HEK293T (cell line): Measurements from ENCODE around the gene ING4.

Experiments
- CTCF ChIA-PET: fragments of 350-600 bp; formaldehyde crosslinking; extraction: SDS; loops from one replicate; lab custom pipeline; 2021; ENCODE audit warnings: antibody characterized with exemption, inconsistent platforms; lab: Yijun Ruan, JAX
- POLR2A ChIA-PET: fragments of 350-600 bp; formaldehyde crosslinking; extraction: SDS; loops from one replicate; lab custom pipeline; 2020; ENCODE audit warnings: antibody characterized with exemption, inconsistent platforms; lab: Yijun Ruan, JAX
- DNase-seq: peaks from one replicate; pipeline ENCODE4 v3.0.0; 2012; ENCODE audit warnings: mixed read lengths; ENCODE audit errors: extremely low spot score
- ARNT ChIP-seq: fragments of 450-650 bp; IDR thresholded peaks from 2 replicates; pipeline ENCODE4 v1.6.1; 2017; ENCODE audit warnings: mild to moderate bottlenecking
- BHLHE40 ChIP-seq: fragments of 450-650 bp; IDR thresholded peaks from 2 replicates; pipeline ENCODE4 v1.6.1; 2016; ENCODE audit warnings: mild to moderate bottlenecking, moderate library complexity, borderline replicate concordance
- CTBP1 ChIP-seq: fragments of 450-650 bp; IDR thresholded peaks from 2 replicates; pipeline ENCODE4 v1.6.1; 2016; ENCODE audit warnings: borderline replicate concordance
- ELF4 ChIP-seq: fragments of 450-650 bp; IDR thresholded peaks from 2 replicates; pipeline ENCODE4 v1.6.1; 2017; ENCODE audit warnings: antibody characterized with exemption
- FOXA1 ChIP-seq: fragments of 450-650 bp; IDR thresholded peaks from 2 replicates; pipeline ENCODE4 v1.6.1; 2016; ENCODE audit warnings: mild to moderate bottlenecking
- FOXK2 ChIP-seq: fragments of 450-650 bp; IDR thresholded peaks from 2 replicates; pipeline ENCODE4 v1.6.1; 2016; ENCODE audit warnings: mild to moderate bottlenecking
- FOXM1 ChIP-seq: fragments of 450-650 bp; IDR thresholded peaks from 2 replicates; pipeline ENCODE4 v1.6.1; 2017; ENCODE audit warnings: mild to moderate bottlenecking, borderline replicate concordance
- HDGF ChIP-seq: fragments of 450-650 bp; IDR thresholded peaks from 2 replicates; pipeline ENCODE4 v1.6.1; 2017; ENCODE audit warnings: antibody characterized with exemption, borderline replicate concordance
- L3MBTL2 ChIP-seq: fragments of 450-650 bp; conservative IDR thresholded peaks from 2 replicates; pipeline ENCODE4 v1.6.1; 2016; ENCODE audit warnings: mild to moderate bottlenecking
- LEF1 ChIP-seq: fragments of 450-650 bp; IDR thresholded peaks from 2 replicates; pipeline ENCODE4 v1.6.1; 2017; ENCODE audit warnings: mild to moderate bottlenecking, borderline replicate concordance
- NFRKB ChIP-seq: fragments of 450-650 bp; IDR thresholded peaks from 2 replicates; pipeline ENCODE4 v1.6.1; 2016; ENCODE audit warnings: mild to moderate bottlenecking, moderate library complexity
- SP1 ChIP-seq: fragments of 450-650 bp; IDR thresholded peaks from 2 replicates; pipeline ENCODE4 v1.6.1; 2017
- SUZ12 ChIP-seq: fragments of 450-650 bp; IDR thresholded peaks from 2 replicates; pipeline ENCODE4 v1.6.1; 2016; ENCODE audit warnings: mild to moderate bottlenecking
- TARDBP ChIP-seq: fragments of 450-650 bp; IDR thresholded peaks from 2 replicates; pipeline ENCODE4 v1.6.1; 2016
- ZNF384 ChIP-seq: fragments of 450-650 bp; IDR thresholded peaks from 2 replicates; pipeline ENCODE4 v1.6.1; 2016
- TF ChIP-seq, protein P1 (sequence below): fragments of 450-650 bp; IDR thresholded peaks from 2 replicates; pipeline ENCODE4 v1.6.1; 2016

Gene ING4

DNA sequence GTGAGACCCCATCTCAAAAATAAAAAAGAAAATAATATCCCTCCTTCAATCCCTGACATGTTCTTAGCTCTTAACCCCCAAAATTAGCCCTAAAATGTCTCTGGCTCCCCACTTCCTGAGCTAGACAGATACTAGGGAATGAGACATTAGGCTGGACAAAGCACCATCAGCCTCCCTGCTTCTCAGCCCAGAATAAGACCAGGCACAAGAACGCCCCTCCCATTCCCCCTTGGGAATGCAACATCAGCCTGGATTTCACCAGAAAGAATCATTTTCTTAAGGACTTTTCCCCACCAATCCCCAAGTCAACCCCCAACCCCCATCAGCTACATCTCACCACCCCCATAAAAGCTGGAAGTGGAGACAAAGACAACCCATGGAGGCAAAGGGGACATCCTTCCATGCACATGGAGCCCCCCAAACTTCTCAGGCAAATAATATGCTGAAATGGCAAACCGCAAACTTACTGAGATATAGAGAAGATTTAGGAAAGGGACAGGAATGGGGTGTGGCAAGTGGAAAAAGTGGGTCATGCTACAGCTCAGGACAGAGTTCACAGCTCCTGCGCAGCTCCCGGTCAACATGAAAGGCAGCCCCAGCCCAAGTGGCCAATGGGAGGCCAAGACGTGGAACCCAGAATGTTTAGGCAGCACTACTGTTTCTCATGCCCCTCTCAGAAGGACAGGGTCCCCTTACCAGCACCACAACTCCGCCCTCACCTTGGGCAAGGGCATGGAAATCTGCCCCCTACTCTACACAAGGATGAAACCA, 58.5 kb downstream of the ING4 start:
- DNase-seq: no peak
- ChIA-PET CTCF (no interaction called here), POLR2A (no interaction called here)
- TF ChIP-seq CTBP1 (no peak), BHLHE40 (no peak), SP1 (no peak), FOXA1 (no peak), L3MBTL2 (no peak), ARNT (no peak), TARDBP (no peak), LEF1 (no peak), ZNF384 (no peak), HDGF (no peak), FOXK2 (no peak), FOXM1 (no peak), ELF4 (no peak), NFRKB (no peak), SUZ12 (no peak)
- TF ChIP-seq, protein P1, sequence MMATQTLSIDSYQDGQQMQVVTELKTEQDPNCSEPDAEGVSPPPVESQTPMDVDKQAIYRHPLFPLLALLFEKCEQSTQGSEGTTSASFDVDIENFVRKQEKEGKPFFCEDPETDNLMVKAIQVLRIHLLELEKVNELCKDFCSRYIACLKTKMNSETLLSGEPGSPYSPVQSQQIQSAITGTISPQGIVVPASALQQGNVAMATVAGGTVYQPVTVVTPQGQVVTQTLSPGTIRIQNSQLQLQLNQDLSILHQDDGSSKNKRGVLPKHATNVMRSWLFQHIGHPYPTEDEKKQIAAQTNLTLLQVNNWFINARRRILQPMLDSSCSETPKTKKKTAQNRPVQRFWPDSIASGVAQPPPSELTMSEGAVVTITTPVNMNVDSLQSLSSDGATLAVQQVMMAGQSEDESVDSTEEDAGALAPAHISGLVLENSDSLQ: no peak

DNA sequence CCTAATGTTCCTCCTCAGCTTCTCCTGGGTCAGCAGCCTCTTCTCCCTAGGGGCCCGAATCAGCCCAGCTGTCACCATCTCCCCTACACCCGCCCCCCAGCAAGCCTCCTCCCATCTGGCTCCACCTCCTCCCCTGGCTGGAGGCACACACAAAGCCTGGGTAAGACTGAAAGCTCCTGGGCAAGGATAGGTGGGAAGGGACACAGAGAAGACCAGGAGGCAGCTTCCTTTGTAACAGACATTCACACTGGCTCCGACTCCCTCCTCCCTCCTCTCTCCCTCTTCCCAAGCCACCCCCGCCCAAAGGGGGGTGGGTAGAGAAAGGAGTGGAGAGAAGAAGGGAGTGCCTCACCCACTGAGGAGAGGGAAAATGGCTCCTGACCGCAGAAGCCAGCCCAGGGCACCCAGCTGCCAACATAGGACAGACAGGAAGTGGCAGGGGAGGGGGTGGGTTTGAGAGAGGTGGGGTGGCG, 59.8 kb downstream of the ING4 start:
- ChIA-PET CTCF (no interaction called here), POLR2A (interaction anchor here (1.1 to 1.3 kb wide), 3 partner anchors 8 to 87 kb away, joined by 3 read pairs; no protein-coding TSS in a partner anchor)
- TF ChIP-seq LEF1: no peak
- TF ChIP-seq NFRKB: no peak
- TF ChIP-seq CTBP1: no peak
- no peak for TF ChIP-seq HDGF
- no peak for TF ChIP-seq BHLHE40
- TF ChIP-seq ZNF384: no peak
- no peak for TF ChIP-seq FOXM1
- TF ChIP-seq, protein P1: no peak
- no peak for TF ChIP-seq SUZ12
- no peak for TF ChIP-seq ELF4
- TF ChIP-seq FOXK2: no peak
- TF ChIP-seq SP1: no peak
- no peak for TF ChIP-seq FOXA1
- no peak for TF ChIP-seq ARNT
- no peak for TF ChIP-seq TARDBP
- no peak for TF ChIP-seq L3MBTL2
- no peak for DNase-seq

DNA sequence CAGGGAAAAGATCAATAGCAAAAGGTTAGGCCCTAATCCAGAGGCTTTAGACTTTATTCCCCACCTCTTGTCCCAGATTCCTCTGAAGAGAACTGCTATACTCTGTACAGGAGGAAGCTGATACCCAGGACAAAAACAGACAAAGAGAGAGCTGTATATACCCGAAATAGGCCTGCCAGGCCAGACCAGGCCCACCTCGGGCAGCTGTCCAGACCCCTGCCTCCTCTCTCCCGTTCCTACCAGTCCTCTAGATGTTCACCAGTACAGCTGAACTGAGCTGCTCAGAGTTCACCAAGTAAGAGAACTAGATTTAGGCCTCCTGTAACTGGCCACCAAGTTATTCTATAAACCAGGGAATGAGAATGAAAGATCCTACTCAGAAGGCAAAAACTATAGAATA, 60.4 kb downstream of the ING4 start:
- DNase-seq: no peak
- POLR2A ChIA-PET: interaction anchor here (0.6 to 1.3 kb wide), 4 partner anchors 8 to 87 kb away, joined by 3 to 4 read pairs (median 3); partner anchors contain the start of gene GAPDH
- TF ChIP-seq TARDBP: no peak
- TF ChIP-seq CTBP1: no peak
- no peak for TF ChIP-seq SUZ12
- TF ChIP-seq, protein P1: no peak
- CTCF ChIA-PET: no interaction called here
